Endothelial cell (in vitro differentiated cells): ENCODE results near the gene CLIP4. TPM values are rescaled to one million over a fixed set of nuclear protein-coding genes. Genes with fewer than 3 reads are reported as not detected.
A peak's percentile ranks its signal among the peaks of the same experiment; 100 is the strongest.

Experiments
- DNase-seq: peaks from one replicate; pipeline ENCODE4 v3.0.0; 2021; ENCODE audit warnings: low spot score
- H3K27ac Mint-ChIP-seq: one replicate; pipeline ENCODE4 v1.8.0; 2021; ENCODE audit warnings: mixed read lengths, inconsistent platforms; ENCODE audit not compliant: unreplicated experiment
- H3K27me3 Mint-ChIP-seq: one replicate; pipeline ENCODE4 v1.8.0; 2021; ENCODE audit warnings: mild to moderate bottlenecking, moderate library complexity, mixed read lengths, inconsistent platforms; ENCODE audit not compliant: unreplicated experiment
- H3K36me3 Mint-ChIP-seq: one replicate; pipeline ENCODE4 v1.8.0; 2021; ENCODE audit warnings: mild to moderate bottlenecking, low read depth, mixed read lengths, inconsistent platforms; ENCODE audit not compliant: unreplicated experiment
- H3K4me1 Mint-ChIP-seq: one replicate; pipeline ENCODE4 v1.8.0; 2021; ENCODE audit warnings: mild to moderate bottlenecking, mixed read lengths, inconsistent platforms; ENCODE audit not compliant: unreplicated experiment
- H3K4me3 Mint-ChIP-seq: one replicate; pipeline ENCODE4 v1.8.0; 2021; ENCODE audit warnings: mild to moderate bottlenecking, mixed read lengths, inconsistent platforms; ENCODE audit not compliant: unreplicated experiment
- H3K9me3 Mint-ChIP-seq: one replicate; pipeline ENCODE4 v1.8.0; 2021; ENCODE audit warnings: mixed read lengths, inconsistent platforms; ENCODE audit not compliant: unreplicated experiment
- CTCF ChIP-seq: fragments of 200-600 bp; sonication (generic); IDR thresholded peaks from one replicate; pipeline ENCODE4 v1.5.0; 2021; ENCODE audit warnings: antibody characterized with exemption; ENCODE audit not compliant: unreplicated experiment
- long read RNA-seq: library from polyadenylated mRNA; unstranded; transcript quantifications from one replicate; pipeline ENCODE4 v2.0.0, GENCODE V29; 2020; ENCODE audit not compliant: unreplicated experiment
- total RNA-seq: library from RNA; stranded (reverse); fragmentation: NEBNext Ultra II Directional; extraction: Animal tissue kit (Norgen Biotek cat#: 25700); gene quantifications from one replicate; pipeline ENCODE4 v1.2.1, GENCODE V29; 2021; ENCODE audit not compliant: unreplicated experiment

Gene CLIP4, protein sequence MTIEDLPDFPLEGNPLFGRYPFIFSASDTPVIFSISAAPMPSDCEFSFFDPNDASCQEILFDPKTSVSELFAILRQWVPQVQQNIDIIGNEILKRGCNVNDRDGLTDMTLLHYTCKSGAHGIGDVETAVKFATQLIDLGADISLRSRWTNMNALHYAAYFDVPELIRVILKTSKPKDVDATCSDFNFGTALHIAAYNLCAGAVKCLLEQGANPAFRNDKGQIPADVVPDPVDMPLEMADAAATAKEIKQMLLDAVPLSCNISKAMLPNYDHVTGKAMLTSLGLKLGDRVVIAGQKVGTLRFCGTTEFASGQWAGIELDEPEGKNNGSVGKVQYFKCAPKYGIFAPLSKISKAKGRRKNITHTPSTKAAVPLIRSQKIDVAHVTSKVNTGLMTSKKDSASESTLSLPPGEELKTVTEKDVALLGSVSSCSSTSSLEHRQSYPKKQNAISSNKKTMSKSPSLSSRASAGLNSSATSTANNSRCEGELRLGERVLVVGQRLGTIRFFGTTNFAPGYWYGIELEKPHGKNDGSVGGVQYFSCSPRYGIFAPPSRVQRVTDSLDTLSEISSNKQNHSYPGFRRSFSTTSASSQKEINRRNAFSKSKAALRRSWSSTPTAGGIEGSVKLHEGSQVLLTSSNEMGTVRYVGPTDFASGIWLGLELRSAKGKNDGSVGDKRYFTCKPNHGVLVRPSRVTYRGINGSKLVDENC
- 0.46 TPM for total RNA-seq
- long read RNA-seq: 0 reads

GRCh38 chr2:29114946-29115609 lies at the start of gene CLIP4:
Gene CLIP4, plus strand, starts transcription at chr2:29115415. Its CDS starts 5,974 bp downstream, at chr2:29121389.
- DNase-seq: no peak
- peaks cover 17% of the 10 kb centered on the region for H3K27me3 Mint-ChIP-seq
- H3K4me1 Mint-ChIP-seq: no peaks in the 10 kb centered on the region

GRCh38 chr2:29066271-29066860 lies 48.8 kb upstream of the CLIP4 start:
- no peaks in the 10 kb centered on the region for H3K36me3 Mint-ChIP-seq
- no peaks in the 10 kb centered on the region for H3K4me1 Mint-ChIP-seq
- H3K4me3 Mint-ChIP-seq: no peak overlapping the region
- no peaks in the 10 kb centered on the region for H3K27me3 Mint-ChIP-seq
- no peak overlapping the region for H3K27ac Mint-ChIP-seq
- H3K9me3 Mint-ChIP-seq: no peaks in the 10 kb centered on the region
- no peak for TF ChIP-seq CTCF
- DNase-seq: no peak

More at GRCh38 chr2:29114946-29115609, at the start of gene CLIP4:
- Mint-ChIP-seq H3K36me3 (peaks cover 3% of the 10 kb centered on the region), H3K27ac (no peak within 1 kb of the TSS), H3K9me3 (no peaks in the 10 kb centered on the region), H3K4me3 (peak within 1 kb of the TSS; percentile 93)
- TF ChIP-seq CTCF: no peak

GRCh38 chr2:29066997-29067605 lies 48.1 kb upstream of the CLIP4 start:
- TF ChIP-seq CTCF: no peak
- Mint-ChIP-seq H3K27me3 (no peaks in the 10 kb centered on the region), H3K9me3 (no peaks in the 10 kb centered on the region), H3K27ac (no peak overlapping the region), H3K36me3 (no peaks in the 10 kb centered on the region), H3K4me1 (no peaks in the 10 kb centered on the region), H3K4me3 (no peak overlapping the region)
- no peak for DNase-seq

DNA sequence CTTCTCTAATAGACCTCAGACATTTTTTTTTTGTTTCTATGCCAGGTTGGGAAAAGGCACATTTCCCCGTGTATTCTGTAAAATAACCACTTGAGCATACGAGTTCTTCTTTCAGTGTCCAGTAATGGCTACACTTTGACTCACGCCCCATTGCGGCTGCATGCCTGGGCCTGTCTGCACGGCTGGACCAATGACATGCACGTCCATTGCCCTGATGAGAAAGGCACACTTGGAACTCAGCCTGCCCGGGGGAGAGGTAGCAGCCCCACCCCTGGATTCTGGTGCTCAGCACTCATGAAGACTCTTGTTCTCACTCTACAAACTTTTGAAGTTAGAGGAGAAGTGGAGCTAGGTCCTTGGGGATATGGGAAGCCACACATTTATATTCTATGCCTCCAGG lies 46.7 kb upstream of the CLIP4 start:
- no peak for TF ChIP-seq CTCF
- H3K4me1 Mint-ChIP-seq: no peaks in the 10 kb centered on the region
- no peak for DNase-seq
- peaks cover 1% of the 10 kb centered on the region for H3K27me3 Mint-ChIP-seq
- no peaks in the 10 kb centered on the region for H3K36me3 Mint-ChIP-seq
- no peak overlapping the region for H3K4me3 Mint-ChIP-seq
- no peaks in the 10 kb centered on the region for H3K9me3 Mint-ChIP-seq
- no peak overlapping the region for H3K27ac Mint-ChIP-seq
